Measurements from ENCODE around the gene MAP4K4. TPM values are rescaled to one million over a fixed set of nuclear protein-coding genes. Genes with fewer than 3 reads are reported as not detected.

Gene MAP4K4
- total RNA-seq, result 10 to 100 TPM; 56.4 to 64.5 (median 61.8) TPM
- polyA plus RNA-seq, result 30.8 TPM
- long read RNA-seq, donor 1, full-length matches to known transcripts, result 2 of 50 reads
- long read RNA-seq, donor 1, partial matches to known transcripts, result 19 of 50 reads
- long read RNA-seq, donor 1, other reads (novel, unspliced or antisense), result 29 of 50 reads
- long read RNA-seq, donor 2, full-length matches to known transcripts, result 3 of 30 reads
- long read RNA-seq, donor 2, partial matches to known transcripts, result 3 of 30 reads
- long read RNA-seq, donor 2, other reads (novel, unspliced or antisense), result 24 of 30 reads
- long read RNA-seq, donor 3, full-length matches to known transcripts, result 1 of 31 reads
- long read RNA-seq, donor 3, partial matches to known transcripts, result 10 of 31 reads
- long read RNA-seq, donor 3, other reads (novel, unspliced or antisense), result 20 of 31 reads
- long read RNA-seq, donor 4, full-length matches to known transcripts, result 1 of 25 reads
- long read RNA-seq, donor 4, partial matches to known transcripts, result 2 of 25 reads
- long read RNA-seq, donor 4, other reads (novel, unspliced or antisense), result 22 of 25 reads

GRCh38 chr2:101697124-101698013 is at the start of gene MAP4K4:
Gene MAP4K4, plus strand, starts transcription at chr2:101697707. Its CDS starts 374 bp downstream, at chr2:101698081.
- H3K27ac ChIP-seq (ENCODE audit: low read length), result peak within 1 kb of the TSS; percentile 87
- intact Hi-C loops (cut with DNase I), result loop anchor here in 3 of 4 donors (5.0 to 10.0 kb wide), 4 partner anchors 127 to 183 kb away; no protein-coding TSS in a partner anchor
- H3K9me3 ChIP-seq (ENCODE audit: control insufficient read depth, low read length), result no peaks in the 10 kb centered on the region
- peak; percentile 89 to 95 (median 94) for DNase-seq
- no peaks in the 10 kb centered on the region for H3K27me3 ChIP-seq (ENCODE audit: control insufficient read depth, insufficient read depth)
- under 1% methylated on average over 129 of the region's 129 CpGs for WGBS
- peak within 1 kb of the TSS; percentile 98 for H3K4me3 ChIP-seq (ENCODE audit: low read length)
- peaks cover 2% of the 10 kb centered on the region for H3K4me1 ChIP-seq (ENCODE audit: control insufficient read depth, insufficient read depth, low read length)
- ATAC-seq, result peak; percentile 92 to 93

- WGBS, result 80% methylated on average over 7 of the region's 7 CpGs
- DNase-seq, result no peak
- H3K27ac ChIP-seq (ENCODE audit: low read length), result no peak overlapping the region
- intact Hi-C loops (cut with DNase I), result no loop called here
- ATAC-seq, result no peak
- H3K4me3 ChIP-seq (ENCODE audit: low read length), result no peak overlapping the region
- H3K27me3 ChIP-seq (ENCODE audit: control insufficient read depth, insufficient read depth), result no peaks in the 10 kb centered on the region
- H3K9me3 ChIP-seq (ENCODE audit: control insufficient read depth, low read length), result no peaks in the 10 kb centered on the region
- H3K4me1 ChIP-seq (ENCODE audit: control insufficient read depth, insufficient read depth, low read length), result no peaks in the 10 kb centered on the region
Measured at GRCh38 chr2:101653469-101653868, 44.0 kb upstream of the MAP4K4 start.

GRCh38 chr2:101655702-101656422 is 41.6 kb upstream of the MAP4K4 start:
- no peak for DNase-seq
- peak; percentile 25 to 29 for ATAC-seq
- Histone ChIP-seq H3K4me3 (ENCODE audit: low read length) (no peak overlapping the region), H3K27me3 (ENCODE audit: control insufficient read depth, insufficient read depth) (no peaks in the 10 kb centered on the region), H3K9me3 (ENCODE audit: control insufficient read depth, low read length) (no peaks in the 10 kb centered on the region), H3K27ac (ENCODE audit: low read length) (no peak overlapping the region), H3K4me1 (ENCODE audit: control insufficient read depth, insufficient read depth, low read length) (no peaks in the 10 kb centered on the region)
- intact Hi-C loops (cut with DNase I), result no loop called here
- 41% methylated on average over 5 of the region's 5 CpGs for WGBS

- DNase-seq (peak in 1 of 3 donors; percentile 54), ATAC-seq (peak; percentile 23 to 52)
- Histone ChIP-seq H3K4me1 (ENCODE audit: control insufficient read depth, insufficient read depth, low read length) (no peaks in the 10 kb centered on the region), H3K9me3 (ENCODE audit: control insufficient read depth, low read length) (no peaks in the 10 kb centered on the region), H3K27me3 (ENCODE audit: control insufficient read depth, insufficient read depth) (no peaks in the 10 kb centered on the region), H3K4me3 (ENCODE audit: low read length) (no peak overlapping the region), H3K27ac (ENCODE audit: low read length) (peak overlapping the region; percentile 23)
- WGBS, result 80% methylated on average over 6 of the region's 6 CpGs
- intact Hi-C loops (cut with DNase I), result no loop called here
Measured at GRCh38 chr2:101657787-101658186, 39.7 kb upstream of the MAP4K4 start.

- no peak for DNase-seq
- Histone ChIP-seq H3K4me3 (ENCODE audit: low read length) (no peak overlapping the region), H3K27ac (ENCODE audit: low read length) (peak overlapping the region; percentile 23), H3K4me1 (ENCODE audit: control insufficient read depth, insufficient read depth, low read length) (no peaks in the 10 kb centered on the region), H3K9me3 (ENCODE audit: control insufficient read depth, low read length) (no peaks in the 10 kb centered on the region), H3K27me3 (ENCODE audit: control insufficient read depth, insufficient read depth) (no peaks in the 10 kb centered on the region)
- intact Hi-C loops (cut with DNase I), result no loop called here
- ATAC-seq, result no peak
Measured at GRCh38 chr2:101658387-101658786, 39.1 kb upstream of the MAP4K4 start.

- Histone ChIP-seq H3K4me3 (ENCODE audit: low read length) (no peak overlapping the region), H3K27ac (ENCODE audit: low read length) (no peak overlapping the region), H3K4me1 (ENCODE audit: control insufficient read depth, insufficient read depth, low read length) (no peaks in the 10 kb centered on the region), H3K9me3 (ENCODE audit: control insufficient read depth, low read length) (no peaks in the 10 kb centered on the region), H3K27me3 (ENCODE audit: control insufficient read depth, insufficient read depth) (no peaks in the 10 kb centered on the region)
- no peak for ATAC-seq
- 89% methylated on average over 10 of the region's 10 CpGs for WGBS
- DNase-seq, result no peak
- intact Hi-C loops (cut with DNase I), result no loop called here
Measured at GRCh38 chr2:101665312-101665711, 32.2 kb upstream of the MAP4K4 start.

- Histone ChIP-seq H3K27ac (ENCODE audit: low read length) (no peak overlapping the region), H3K4me1 (ENCODE audit: control insufficient read depth, insufficient read depth, low read length) (no peaks in the 10 kb centered on the region), H3K4me3 (ENCODE audit: low read length) (no peak overlapping the region), H3K27me3 (ENCODE audit: control insufficient read depth, insufficient read depth) (no peaks in the 10 kb centered on the region), H3K9me3 (ENCODE audit: control insufficient read depth, low read length) (no peaks in the 10 kb centered on the region)
- no peak for ATAC-seq
- intact Hi-C loops (cut with DNase I), result no loop called here
- no peak for DNase-seq
- WGBS, result 89% methylated on average over 1 of the region's 1 CpG
Measured at GRCh38 chr2:101667823-101668222, 29.7 kb upstream of the MAP4K4 start.

- Histone ChIP-seq H3K9me3 (ENCODE audit: control insufficient read depth, low read length) (no peaks in the 10 kb centered on the region), H3K27me3 (ENCODE audit: control insufficient read depth, insufficient read depth) (no peaks in the 10 kb centered on the region), H3K4me1 (ENCODE audit: control insufficient read depth, insufficient read depth, low read length) (no peaks in the 10 kb centered on the region), H3K27ac (ENCODE audit: low read length) (no peak overlapping the region), H3K4me3 (ENCODE audit: low read length) (no peak overlapping the region)
- ATAC-seq (no peak), DNase-seq (no peak)
- 58% methylated on average over 2 of the region's 2 CpGs for WGBS
- intact Hi-C loops (cut with DNase I), result no loop called here
Measured at GRCh38 chr2:101672047-101672446, 25.5 kb upstream of the MAP4K4 start.

GRCh38 chr2:101673920-101674319 is 23.6 kb upstream of the MAP4K4 start:
- WGBS, result 97% methylated on average over 5 of the region's 5 CpGs
- Histone ChIP-seq H3K27me3 (ENCODE audit: control insufficient read depth, insufficient read depth) (no peaks in the 10 kb centered on the region), H3K9me3 (ENCODE audit: control insufficient read depth, low read length) (no peaks in the 10 kb centered on the region), H3K27ac (ENCODE audit: low read length) (no peak overlapping the region), H3K4me1 (ENCODE audit: control insufficient read depth, insufficient read depth, low read length) (no peaks in the 10 kb centered on the region), H3K4me3 (ENCODE audit: low read length) (no peak overlapping the region)
- DNase-seq (no peak), ATAC-seq (no peak)
- intact Hi-C loops (cut with DNase I), result no loop called here

- intact Hi-C loops (cut with DNase I), result no loop called here
- ATAC-seq, result no peak
- H3K4me1 ChIP-seq (ENCODE audit: control insufficient read depth, insufficient read depth, low read length), result no peaks in the 10 kb centered on the region
- H3K27me3 ChIP-seq (ENCODE audit: control insufficient read depth, insufficient read depth), result no peaks in the 10 kb centered on the region
- no peak overlapping the region for H3K4me3 ChIP-seq (ENCODE audit: low read length)
- WGBS, result 75% methylated on average over 2 of the region's 2 CpGs
- H3K9me3 ChIP-seq (ENCODE audit: control insufficient read depth, low read length), result no peaks in the 10 kb centered on the region
- no peak for DNase-seq
- no peak overlapping the region for H3K27ac ChIP-seq (ENCODE audit: low read length)
Measured at GRCh38 chr2:101675512-101675911, 22.0 kb upstream of the MAP4K4 start.

Measured in right cardiac atrium (tissue), 5 donors.